ENCODE results near the gene RNF112.

Gene RNF112

DNA sequence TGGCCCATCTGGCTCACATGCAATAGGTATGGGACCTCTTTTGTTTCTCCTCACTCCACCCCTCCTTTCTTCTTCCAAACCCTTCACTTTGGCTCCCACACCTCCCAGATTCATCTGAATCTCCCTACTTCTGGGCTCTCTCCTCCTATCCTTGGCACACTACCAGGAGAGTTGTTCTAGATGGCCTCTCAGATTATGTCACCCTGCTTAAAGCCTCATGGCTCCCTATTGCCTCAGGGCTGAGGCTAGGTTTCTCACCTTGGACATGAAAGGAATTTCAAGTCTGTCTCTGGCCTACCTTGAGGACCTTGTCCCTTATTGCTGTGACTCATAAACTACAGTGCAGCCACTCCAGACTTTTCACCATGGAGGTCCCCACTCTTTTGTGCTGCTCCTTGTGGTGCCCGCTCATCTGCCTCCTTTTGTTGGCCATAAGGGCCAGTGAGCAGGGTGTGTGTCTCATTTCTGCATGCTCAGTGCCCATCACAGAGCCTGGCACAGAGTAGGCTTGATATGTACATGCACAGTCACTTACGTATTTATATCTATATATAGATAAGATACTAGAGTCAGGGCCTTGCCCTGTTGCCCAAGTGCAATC is 23.0 kb upstream of the RNF112 start:
- DNase-seq (ENCODE audit: low read depth) = no peak

DNA sequence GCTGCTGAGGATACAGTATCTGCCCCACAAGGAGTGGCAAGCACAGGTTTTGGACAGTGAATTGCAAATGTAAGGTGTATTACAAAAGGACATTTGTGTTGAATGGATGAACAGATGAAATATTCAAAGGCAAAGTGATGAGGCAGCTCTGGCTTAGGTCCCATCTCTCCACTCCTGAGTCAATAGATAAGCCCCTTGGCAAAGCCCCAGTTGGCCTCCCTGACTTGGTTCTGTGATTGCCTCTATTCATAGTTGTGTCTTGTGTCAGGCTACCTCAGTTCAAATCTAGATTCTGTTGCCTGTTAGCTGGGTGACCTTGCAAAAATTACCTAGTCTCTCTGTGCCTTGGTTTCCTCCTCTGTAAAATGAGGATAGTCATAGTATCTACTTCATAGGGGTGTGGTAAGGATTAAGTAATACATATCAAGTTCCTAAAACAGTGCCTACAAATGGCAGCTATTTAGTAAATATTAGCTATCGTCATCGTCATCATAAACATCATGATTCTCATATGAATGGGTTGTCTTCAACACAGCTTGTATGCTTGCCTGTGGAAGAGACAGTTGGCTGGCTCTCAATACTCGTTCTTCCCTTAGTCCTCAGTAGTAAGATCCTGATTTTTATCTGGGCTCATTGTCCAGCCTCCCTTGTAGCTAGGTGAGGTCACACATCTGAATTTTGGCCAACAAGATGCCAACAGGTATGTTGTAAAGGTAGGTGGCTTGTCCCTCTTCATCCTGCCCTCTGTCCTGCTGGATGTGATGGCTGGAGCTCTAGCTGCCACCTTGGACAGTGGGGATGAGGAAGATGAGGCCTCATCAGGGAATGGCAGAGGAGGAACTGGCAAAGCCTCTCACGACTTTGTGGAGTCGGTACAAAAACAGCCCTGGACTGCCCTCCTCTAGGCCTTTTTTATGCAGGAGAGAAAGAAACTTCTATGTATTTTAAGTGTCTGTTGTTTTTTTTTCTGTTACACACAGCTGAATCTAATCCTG is 21.9 kb upstream of the RNF112 start:
- DNase-seq (ENCODE audit: low read depth) = no peak

DNA sequence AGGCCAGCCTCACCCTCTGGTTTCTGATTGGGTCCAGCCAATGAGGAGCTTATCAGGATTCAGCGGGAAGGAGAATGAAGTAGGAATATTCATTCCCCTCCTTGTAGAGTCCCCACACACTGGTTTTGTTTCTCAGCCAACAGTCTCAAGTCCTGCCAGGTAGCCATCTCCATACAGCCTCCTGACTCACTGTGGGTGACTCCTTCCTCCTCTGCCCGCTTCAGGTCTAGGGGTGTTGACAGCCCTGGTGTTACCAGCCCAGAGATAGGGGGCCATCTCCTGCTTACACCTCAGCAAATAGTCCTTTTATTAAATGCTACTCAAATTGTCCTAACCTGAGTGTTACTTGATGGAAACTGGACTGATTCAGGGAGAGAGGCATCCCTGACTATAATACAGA is 20.1 kb upstream of the RNF112 start:
- no peak for DNase-seq (ENCODE audit: low read depth)

DNA sequence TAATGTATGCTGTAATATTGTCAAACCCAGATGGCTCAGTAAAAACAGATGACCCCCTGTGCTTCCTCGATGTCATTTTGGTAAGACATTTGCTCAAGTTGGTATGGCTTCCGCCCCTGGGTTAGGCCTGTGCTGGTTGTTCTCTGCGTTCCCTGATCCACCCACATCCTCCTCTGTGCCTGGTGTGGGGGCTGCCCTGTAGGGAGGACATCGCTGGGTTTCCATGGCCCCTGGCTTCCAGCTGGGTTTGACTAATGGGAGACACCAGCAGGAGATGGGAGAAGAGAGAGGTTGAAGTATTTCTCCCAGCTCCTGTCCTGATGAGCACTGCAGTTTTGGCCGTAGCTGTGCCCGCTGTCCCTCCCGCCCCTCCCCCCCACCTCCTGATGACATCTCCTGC is 19.6 kb upstream of the RNF112 start:
- DNase-seq (ENCODE audit: low read depth) = no peak

DNA sequence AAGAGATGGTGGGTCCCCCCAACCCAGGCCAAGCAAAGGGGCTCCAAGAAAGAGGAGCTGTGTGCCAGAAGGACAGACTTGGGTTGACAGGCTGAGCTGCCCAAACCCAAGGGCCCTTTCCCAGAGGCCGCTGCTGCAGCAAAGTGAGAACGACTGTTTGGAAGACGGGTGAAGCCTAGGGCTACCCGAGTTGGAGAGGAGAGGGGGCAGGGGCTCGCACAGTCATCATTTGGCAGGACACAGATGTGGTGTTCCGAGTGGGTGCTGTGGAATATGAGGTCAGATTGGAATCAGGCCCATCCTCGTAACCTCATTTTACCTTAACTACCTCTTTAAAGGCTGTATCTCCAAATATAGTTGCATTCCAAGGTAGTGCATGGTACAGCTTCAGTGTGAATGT is 18.7 kb upstream of the RNF112 start:
- DNase-seq (ENCODE audit: low read depth) = no peak

DNA sequence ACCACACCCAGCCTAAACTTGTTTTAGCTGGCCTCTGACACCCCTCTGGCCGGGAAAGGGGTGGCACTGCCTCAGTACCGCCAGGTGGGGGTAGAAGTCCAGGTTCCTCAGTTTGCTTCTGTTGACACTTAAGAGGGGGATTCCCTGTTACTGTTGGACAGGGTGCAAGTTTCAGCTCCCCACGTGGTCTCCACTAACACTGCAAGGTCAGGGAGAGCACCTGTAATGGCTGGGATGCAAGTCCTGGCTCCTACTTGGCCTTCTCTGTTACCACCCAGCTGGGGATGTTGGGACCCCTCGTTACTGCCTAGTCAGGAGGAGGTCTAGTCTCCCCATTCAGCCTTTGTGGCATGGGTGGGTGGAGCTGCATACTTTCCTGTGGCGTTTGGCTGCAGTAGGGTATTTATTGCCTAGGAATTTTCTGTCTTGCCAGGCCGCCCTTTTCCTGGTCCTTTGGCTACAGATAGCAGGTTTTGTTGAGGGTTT is 13.4 kb upstream of the RNF112 start:
- DNase-seq (ENCODE audit: low read depth) = no peak

DNA sequence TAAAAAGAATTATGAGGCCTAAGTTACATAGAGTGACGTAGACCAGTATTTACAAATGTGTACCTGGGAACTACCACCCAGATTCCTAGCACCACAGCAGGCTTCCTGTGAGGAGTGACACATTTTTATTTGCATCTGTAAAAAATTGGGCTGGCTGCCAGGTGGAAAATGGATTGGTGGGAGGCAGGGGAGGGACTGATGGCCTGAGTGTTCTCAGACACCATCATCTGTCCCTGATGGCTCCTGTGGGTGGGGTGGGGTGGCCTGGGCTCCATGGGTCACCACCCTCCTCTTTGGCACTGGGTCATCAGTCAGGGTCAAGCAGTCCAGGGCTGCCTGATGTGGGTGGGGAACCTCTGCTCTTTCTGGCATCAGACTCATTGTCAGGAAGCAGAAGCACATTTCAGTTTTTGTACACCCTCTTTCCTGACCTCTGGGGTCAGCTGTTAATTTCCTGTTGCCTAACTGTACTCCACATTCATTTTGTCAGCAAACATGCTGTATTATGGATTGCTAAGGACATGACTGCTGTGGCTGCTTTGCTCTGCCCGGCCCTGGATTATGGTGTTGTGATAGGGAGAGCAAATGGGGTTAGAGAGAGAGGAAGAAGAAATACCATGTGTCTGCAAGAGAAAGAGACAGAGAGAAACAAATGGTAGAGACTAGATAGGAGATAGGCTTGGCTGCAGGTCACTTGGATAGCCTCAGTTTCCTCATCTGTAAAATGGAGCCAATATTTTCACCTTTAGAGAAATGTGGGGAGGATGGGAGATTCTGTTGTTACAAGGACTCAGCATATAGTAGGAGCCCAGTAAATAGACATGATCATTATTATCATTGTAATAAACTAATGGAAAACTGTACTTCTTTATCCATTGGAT is 12.5 kb upstream of the RNF112 start:
- no peak for DNase-seq (ENCODE audit: low read depth)

DNA sequence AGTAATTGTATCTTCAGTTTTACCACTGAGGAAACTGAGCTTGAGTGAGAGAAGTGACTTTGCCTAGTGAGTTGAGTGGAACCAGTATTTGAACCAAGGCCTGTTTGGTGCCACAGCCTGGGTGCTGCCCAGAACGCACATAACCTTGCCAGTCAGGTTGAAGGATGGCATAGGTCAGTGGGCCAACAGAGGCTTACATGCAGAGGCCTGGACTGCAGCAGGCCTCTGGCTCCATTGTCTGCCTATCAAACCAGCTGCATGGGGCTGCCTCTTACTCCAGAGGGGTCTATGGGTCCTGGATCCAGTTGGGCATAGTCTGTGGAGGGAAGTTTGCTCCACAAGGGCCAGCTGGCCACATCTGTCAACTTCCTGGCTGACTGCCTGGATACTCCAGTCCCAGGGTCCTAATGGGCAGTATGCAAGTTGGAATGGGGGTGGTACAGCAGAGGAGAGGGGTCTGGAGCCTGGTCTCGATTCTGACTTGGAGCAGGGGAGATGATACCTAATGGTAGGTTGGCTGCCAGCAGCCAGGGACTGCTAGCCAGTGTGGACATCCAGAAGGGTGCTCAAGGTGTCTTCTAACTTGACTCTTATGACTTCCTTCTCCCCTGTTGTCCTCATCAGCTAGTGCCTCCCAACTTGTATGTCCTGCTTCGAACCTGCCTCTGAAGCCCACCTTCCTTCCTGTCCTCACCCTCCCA is 11.1 kb upstream of the RNF112 start:
- DNase-seq (ENCODE audit: low read depth) = no peak

DNA sequence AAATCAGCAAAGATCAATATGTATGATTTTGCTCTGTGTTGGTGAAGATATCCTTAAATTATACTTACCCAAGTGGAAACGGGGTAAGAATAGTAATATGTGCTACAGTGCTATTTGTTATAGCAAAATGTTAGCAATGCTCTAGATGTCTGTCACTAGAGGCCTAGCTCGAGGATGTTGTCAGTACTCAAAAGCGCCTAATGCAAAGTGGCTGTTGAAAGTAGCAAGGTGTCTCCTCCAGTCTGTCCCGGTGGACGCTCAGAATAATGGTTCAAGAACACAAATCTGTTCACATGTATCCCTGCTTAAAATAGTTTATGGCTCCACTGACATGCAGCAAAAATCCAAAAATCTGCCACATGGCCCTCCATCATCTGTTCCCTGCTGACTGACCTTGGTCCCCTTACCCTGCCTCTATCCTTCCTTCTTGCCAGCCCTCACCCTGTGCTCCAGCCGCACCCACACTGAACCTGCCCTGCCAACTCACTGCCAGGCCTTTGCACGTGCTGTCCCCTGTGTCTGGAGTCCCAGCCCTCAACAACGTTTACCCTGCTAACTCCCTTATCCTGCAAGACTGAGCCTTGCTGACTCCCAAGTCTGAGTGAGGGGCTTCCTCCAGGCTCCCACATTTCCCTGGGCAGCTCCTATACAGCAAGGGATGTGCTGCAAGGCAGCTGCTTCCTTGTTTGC is 9.6 kb upstream of the RNF112 start:
- no peak for DNase-seq (ENCODE audit: low read depth)

DNA sequence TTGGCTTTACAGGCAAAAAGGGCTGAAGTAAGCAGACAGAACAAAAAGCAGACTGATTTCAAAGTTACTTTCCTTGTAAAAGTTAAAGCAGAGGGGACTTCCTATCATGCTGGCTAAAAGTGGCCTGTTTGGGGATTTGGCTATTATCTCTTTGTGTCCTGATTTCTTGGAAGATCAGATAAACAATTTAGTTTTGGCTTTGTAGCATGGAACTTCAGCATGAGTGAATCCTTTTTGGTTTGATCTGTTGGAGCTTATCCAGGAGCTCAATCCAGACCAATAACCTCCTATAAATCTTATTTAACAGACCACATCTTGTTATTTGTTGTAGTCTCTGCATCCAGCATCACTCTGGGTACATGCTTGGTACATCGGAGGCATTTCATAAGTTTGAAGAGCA is 8.9 kb upstream of the RNF112 start:
- DNase-seq (ENCODE audit: low read depth) = no peak

DNA sequence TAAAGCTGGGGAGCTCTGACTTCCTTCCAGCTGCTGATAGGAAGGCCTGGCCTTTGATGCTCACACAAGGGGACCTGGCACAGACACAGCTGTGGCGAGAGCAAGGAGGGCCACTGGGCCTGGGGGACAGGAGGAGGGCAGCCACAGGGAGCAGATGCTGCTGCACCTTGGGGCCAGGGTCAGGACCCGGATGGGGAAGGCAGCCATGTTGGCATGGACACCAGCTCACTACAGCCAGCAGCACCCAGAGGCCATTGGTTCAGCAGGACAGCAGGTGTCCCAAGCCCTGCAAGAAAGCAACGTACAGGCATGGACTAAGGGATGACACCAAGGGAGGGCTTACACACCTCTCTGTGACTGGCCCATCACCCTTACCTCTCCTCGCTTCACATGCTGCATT is 8.0 kb upstream of the RNF112 start:
- DNase-seq (ENCODE audit: low read depth) = no peak

DNA sequence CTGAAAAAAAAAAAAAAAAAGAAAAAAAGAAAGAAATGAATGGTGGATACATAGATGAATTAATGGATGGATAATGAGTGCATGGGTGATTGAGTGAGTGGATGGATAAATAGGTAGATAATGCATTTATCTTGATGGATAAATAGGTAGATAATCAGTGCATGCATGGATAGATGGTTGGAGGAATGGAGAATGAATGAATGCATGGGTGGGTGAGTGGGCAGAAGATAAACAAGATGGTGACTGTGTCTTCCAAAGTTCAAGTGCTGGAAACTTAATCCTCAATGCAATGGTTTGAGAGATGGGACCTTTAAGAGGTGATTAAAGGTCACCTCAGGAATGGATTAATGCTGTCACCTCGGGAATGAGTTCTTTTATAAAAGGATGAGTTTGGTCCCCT is 6.8 kb upstream of the RNF112 start:
- no peak for DNase-seq (ENCODE audit: low read depth)

DNA sequence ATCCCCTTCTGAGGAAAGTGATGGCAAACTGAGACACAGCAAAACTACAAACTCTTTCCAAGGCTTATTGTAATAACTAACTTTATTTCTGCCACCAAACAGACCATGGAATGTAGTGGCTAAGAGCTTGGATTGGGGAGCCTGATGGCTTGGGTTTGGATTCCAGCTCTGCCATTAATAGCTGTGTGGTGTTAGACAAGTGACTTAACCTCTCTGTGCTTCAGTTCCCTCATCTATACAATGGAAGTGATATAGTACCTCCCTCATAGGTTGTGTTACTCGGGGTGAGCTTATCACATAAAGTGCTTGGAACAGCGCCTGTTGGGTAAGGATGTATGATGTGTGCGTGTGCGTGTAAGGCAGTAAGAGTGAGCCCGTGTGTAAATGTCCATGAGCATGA is 5.9 kb upstream of the RNF112 start:
- DNase-seq (ENCODE audit: low read depth) = no peak

DNA sequence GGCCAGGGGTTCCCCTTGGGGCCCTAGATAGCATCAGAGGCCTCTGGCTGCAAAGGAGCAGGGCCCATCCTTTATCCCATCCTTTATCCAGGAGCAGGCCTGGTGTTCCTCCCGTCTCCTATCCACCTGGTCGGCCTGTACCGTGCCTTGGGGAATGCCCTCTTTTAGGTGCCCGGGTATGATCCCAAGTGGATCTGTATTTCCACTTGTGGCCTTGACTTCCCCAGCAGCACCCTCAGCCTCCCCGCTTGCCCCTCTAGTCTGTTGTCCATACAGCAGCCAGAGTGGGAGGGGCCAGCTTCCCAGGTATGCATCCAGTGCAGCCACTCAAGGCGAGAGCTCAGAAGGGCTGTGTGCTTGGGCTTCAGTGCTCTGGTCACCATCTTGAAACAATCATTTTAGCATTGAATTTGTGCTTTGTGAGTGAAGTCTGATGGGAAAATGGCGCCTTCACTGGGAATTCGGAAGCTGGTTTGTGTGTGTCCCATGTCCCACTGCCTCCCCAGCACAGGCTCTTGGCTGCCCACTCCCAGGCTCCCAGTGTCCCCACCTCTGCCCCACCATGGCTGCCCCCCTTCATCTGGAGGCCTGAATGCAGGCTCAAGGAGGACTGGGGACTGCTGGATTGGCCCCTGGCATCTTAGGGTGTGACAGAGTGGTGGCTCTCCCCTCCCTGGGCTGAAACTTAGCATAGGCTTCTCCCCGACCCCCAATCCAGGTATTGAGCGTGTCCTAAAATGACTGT is 3.3 kb upstream of the RNF112 start:
- DNase-seq (ENCODE audit: low read depth) = no peak

DNA sequence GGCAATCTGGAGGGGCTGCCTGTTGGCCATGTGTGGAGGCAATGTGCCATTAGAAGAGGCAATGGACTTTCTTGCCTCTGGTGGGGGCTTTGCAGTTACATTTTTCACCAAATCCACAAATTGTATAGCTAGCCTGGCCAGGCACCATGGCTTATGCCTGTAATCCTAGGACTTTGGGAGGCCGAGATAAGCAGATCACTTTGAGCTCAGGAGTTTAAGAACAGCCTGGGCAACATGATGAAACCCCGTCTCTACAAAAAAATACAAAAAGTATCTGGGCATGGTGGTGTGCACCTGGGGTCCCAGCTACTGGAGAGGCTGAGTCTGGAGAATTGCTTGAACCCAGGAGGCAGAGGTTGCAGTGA is 2.7 kb upstream of the RNF112 start:
- no peak for DNase-seq (ENCODE audit: low read depth)

DNA sequence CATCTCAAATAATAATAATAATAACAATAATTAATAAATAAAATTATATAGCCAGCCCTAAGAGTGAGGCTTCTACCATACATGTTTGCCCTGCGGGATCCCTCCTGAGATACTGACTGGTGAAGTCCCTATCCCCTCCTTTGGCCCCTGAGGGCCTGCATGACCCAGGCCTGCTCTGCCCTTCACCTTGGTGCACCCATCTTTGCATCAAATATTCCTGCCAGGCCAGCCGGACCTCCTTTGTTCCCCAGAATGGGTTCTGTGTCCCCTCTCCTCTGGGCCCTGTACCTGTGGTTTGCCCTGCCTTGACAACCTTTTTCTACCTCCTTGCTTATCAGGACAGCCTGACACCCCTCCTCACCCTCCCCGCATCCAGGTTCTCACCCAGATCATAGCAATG is 2.0 kb upstream of the RNF112 start:
- no peak for DNase-seq (ENCODE audit: low read depth)

DNA sequence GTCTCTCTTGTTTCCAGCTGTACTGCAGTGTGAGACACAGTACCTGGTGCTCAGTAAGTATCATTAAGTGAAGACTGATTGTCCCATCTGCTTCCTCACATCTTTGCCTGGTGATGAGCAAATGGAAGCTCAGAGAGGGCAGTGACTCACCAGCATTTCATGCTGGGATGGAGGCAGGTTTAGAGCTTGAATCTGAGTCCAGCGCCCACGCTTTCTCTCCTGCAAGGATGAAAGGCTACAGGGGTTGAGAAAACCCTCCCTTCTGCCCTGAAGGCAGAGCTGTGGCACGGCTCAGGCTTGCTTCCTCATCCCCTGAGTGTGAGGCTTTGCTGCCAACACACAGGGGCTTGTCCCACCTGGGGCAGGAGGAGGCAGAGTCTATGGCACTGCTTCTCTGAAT is 1.5 kb upstream of the RNF112 start:
- DNase-seq (ENCODE audit: low read depth) = no peak

DNA sequence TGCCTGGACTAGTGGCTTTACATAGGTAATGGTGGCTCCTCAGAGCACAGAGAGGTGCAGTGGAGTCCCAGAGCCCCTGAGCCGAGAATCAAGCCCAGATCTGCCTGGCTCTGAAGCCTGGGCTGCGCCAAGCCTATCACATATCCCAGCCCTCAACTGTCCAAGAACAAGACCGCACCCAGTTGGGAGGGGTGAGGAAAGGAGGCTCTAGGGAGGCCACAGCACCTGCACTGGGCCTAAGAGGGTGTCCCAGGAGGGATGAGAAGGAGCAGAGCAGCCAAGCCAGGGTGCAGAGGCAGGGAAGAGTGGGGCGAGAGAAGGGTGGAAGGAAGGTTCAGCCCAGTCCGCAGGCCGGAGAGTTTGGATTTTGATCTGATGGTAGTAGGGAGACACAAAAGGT is 941 bp upstream of the RNF112 start:
- no peak for DNase-seq (ENCODE audit: low read depth)

DNA sequence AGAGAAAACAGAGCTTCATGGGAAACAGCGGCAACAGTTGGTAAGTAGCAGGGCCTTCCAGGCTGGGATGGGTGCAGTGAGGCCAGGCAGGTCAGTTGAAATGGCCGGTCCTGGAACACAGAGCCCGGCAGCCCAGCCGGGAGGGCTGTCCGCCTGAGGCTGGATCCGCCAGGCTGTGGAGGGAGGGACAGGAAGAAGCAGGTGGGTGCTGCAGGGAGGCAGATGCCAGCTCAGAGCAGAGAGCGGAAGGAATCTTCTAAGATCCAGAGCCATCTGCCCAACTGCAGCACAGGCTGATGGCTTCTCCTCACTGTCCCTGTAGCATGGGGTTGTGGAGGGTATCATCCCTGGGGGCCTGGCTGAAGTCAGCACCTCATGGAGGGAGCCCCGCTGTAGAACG is 599 bp downstream of the RNF112 start:
- no peak for DNase-seq (ENCODE audit: low read depth)

DNA sequence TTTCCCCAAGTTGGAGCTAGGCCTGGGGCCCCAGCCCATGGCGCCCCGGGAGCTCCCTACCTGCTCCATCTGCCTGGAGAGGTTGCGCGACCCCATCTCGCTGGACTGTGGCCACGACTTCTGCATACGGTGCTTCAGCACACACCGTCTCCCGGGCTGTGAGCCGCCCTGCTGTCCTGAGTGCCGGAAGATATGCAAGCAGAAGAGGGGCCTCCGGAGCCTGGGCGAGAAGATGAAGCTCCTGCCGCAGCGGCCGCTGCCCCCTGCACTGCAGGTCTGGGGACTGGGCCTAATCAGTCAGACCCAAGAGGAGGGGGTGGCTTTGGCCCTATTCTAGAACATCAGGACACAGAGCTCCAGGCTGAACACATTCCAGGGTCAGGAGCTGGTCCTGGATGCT is 1.5 kb downstream of the RNF112 start:
- no peak for DNase-seq (ENCODE audit: low read depth)

DNA sequence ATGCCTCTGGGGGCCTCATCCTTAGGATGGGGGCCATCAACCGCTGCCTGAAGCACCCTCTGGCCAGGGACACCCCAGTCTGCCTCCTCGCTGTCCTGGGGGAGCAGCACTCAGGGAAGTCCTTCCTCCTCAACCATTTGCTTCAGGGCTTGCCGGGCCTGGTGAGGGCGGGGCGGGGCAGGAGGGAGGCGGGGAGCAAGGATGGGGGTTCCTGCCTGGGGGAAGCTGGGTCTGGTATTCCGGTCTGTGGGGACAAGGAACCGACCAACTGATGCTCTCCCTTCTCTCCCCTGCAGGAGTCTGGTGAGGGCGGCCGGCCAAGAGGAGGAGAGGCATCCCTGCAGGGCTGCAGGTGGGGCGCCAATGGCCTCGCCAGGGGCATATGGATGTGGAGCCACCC is 2.0 kb downstream of the RNF112 start:
- DNase-seq (ENCODE audit: low read depth) = no peak

Data from T follicular helper cell (primary cell).